Measurements from ENCODE around the gene HHLA2. TPM values are rescaled to one million over a fixed set of nuclear protein-coding genes. Genes with fewer than 3 reads are reported as not detected.

The HHLA2 gene
- total and polyA plus RNA-seq, 2 of the 8 experiments (the other 6 are each of a cell fraction or from before 2014, with no cell fraction given) = not detected

- Histone ChIP-seq H3K79me1 (ENCODE audit: low read depth, low read length) (no peaks in the 10 kb centered on the region), H2BK15ac (ENCODE audit: low read length) (no peak overlapping the region), H3K4me3 (ENCODE audit: extremely low read depth in 1 of 4, insufficient read depth in 2 of 4, low read depth in 3 of 4, low read length in 4 of 4) (no peak overlapping the region), H4K20me1 (replicated peaks in 1 of 2; ENCODE audit: control insufficient read depth in 1 of 2, insufficient read depth in 2 of 2, low read length in 2 of 2) (no peaks in the 10 kb centered on the region), H3K14ac (ENCODE audit: insufficient read length) (no peak overlapping the region), H4K8ac (ENCODE audit: extremely low read depth, insufficient read depth, low read length) (no peak overlapping the region), H2BK120ac (replicated peaks; ENCODE audit: low read depth, low read length) (no peak overlapping the region), H3K27ac (ENCODE audit: low read depth, low read length) (no peak overlapping the region), H3K23me2 (ENCODE audit: low read depth, low read length) (no peaks in the 10 kb centered on the region), H3K18ac (ENCODE audit: extremely low read depth, low read length) (no peak overlapping the region), H4K5ac (ENCODE audit: insufficient read length, low read depth, low read length) (no peak overlapping the region), H3K23ac (ENCODE audit: insufficient read length) (no peak overlapping the region), H2BK12ac (ENCODE audit: low read depth, low read length) (no peak overlapping the region), H3K79me2 (ENCODE audit: control insufficient read depth in 1 of 2, insufficient read depth in 2 of 2, low read length in 2 of 2) (no peaks in the 10 kb centered on the region), H3K56ac (replicated peaks; ENCODE audit: insufficient read length, low read depth, low read length) (no peak overlapping the region), H2BK20ac (ENCODE audit: low read length) (no peak overlapping the region), H2AK5ac (ENCODE audit: low read depth, low read length) (no peak overlapping the region), H3K4ac (replicated peaks; ENCODE audit: insufficient read length, low read depth, low read length) (no peak overlapping the region), H2AFZ (ENCODE audit: low read length) (no peak overlapping the region), H3K4me2 (ENCODE audit: insufficient read depth in 1 of 2, low read depth in 2 of 2, low read length in 2 of 2) (no peak overlapping the region), H4K91ac (replicated peaks; ENCODE audit: insufficient read length, low read length) (no peak overlapping the region), H3K9ac (replicated peaks in 1 of 4; ENCODE audit: extremely low read depth in 1 of 4, low read depth in 3 of 4, low read length in 3 of 4) (no peak overlapping the region), H3K36me3 (ENCODE audit: control insufficient read depth in 2 of 4, insufficient read depth in 4 of 4, low read length in 3 of 4) (no peaks in the 10 kb centered on the region; a peak in 1 of 8 replicates), H2BK5ac (ENCODE audit: low read depth, low read length) (no peak overlapping the region), H3K4me1 (replicated peaks in 1 of 4; ENCODE audit: control insufficient read depth in 3 of 4, insufficient read depth in 4 of 4, low read length in 3 of 4) (no peaks in the 10 kb centered on the region), H3K9me3 (ENCODE audit: insufficient read depth in 2 of 2, low read depth in 1 of 2, low read length in 1 of 2) (peaks cover 15 to 17% of the 10 kb centered on the region in 2 experiments), H3K27me3 (replicated peaks in 1 of 4; ENCODE audit: control insufficient read depth in 3 of 4, extremely low read depth in 1 of 4, insufficient read depth in 3 of 4, low read length in 3 of 4) (no peaks in the 10 kb centered on the region)
- FAIRE-seq (no peak), DNase-seq (ENCODE audit: low read depth in 1 of 2, low spot score in 2 of 2) (no peak)
- ChIA-PET CTCF (ENCODE audit: partially characterized antibody) (no interaction called here), POLR2A (ENCODE audit: partially characterized antibody) (no interaction called here)
- TF ChIP-seq EGR1 (IDR thresholded peaks at IDR 0.05; ENCODE audit: borderline replicate concordance, low read depth, low read length) (no peak), KDM4A (IDR thresholded peaks at IDR 0.05; ENCODE audit: low read depth, low read length, severe bottlenecking) (no peak), GABPA (IDR thresholded peaks at IDR 0.05; ENCODE audit: borderline replicate concordance, insufficient read depth, low read length) (no peak), CREB1 (IDR thresholded peaks at IDR 0.05) (no peak), RFX5 (IDR thresholded peaks at IDR 0.05; ENCODE audit: borderline replicate concordance, low read depth, low read length) (no peak), ATF2 (IDR thresholded peaks at IDR 0.05; ENCODE audit: low read length) (no peak), POLR2A (IDR thresholded peaks at IDR 0.05; ENCODE audit: control extremely low read depth in 1 of 2, low read depth in 2 of 2, low read length in 2 of 2) (no peak), CHD1 (IDR thresholded peaks at IDR 0.05; ENCODE audit: low read depth, low read length) (no peak), NANOG (IDR thresholded peaks at IDR 0.05; ENCODE audit: insufficient read depth, low read depth, low read length, poor library complexity, severe bottlenecking) (no peak), SP2 (IDR thresholded peaks at IDR 0.05; ENCODE audit: low read length) (no peak), RNF2 (IDR thresholded peaks at IDR 0.05; ENCODE audit: borderline replicate concordance, low read depth, low read length, missing control alignments, poor library complexity, severe bottlenecking) (no peak), SIRT6 (IDR thresholded peaks at IDR 0.05; ENCODE audit: low read length) (no peak), GTF2F1 (IDR thresholded peaks at IDR 0.05; ENCODE audit: borderline replicate concordance, low read depth, low read length) (no peak), HDAC6 (IDR thresholded peaks at IDR 0.05; ENCODE audit: low read depth, low read length) (no peak), JUN (IDR thresholded peaks at IDR 0.05; ENCODE audit: low read depth, low read length) (no peak)
These were observed 15.9 kb upstream of the HHLA2 start for GRCh38 chr3:108280476-108280875.
